ENCODE measurements around the gene LDAF1.
"Not testable (repeated sequence)": the region's sequence is repeated elsewhere in the genome, so short reads cannot be mapped to it uniquely, and the experiment has no call there.

The LDAF1 gene

GRCh38 chr16:21195330-21195729 is 36.9 kb downstream of the LDAF1 start:
- DNase-seq (ENCODE audit: low read depth), result not testable (repeated sequence)

- no peak for DNase-seq (ENCODE audit: low read depth)
These were observed 38.6 kb downstream of the LDAF1 start for GRCh38 chr16:21197112-21197511.

- DNase-seq (ENCODE audit: low read depth), result no peak
These were observed 39.1 kb downstream of the LDAF1 start for GRCh38 chr16:21197621-21198020.

GRCh38 chr16:21199607-21200218 is 41.2 kb downstream of the LDAF1 start:
- DNase-seq (ENCODE audit: low read depth), result no peak

GRCh38 chr16:21203155-21203797 is 44.8 kb downstream of the LDAF1 start:
- DNase-seq (ENCODE audit: low read depth), result no peak

- DNase-seq (ENCODE audit: low read depth), result no peak
These were observed 46.8 kb downstream of the LDAF1 start for GRCh38 chr16:21205303-21205702.

- no peak for DNase-seq (ENCODE audit: low read depth)
These were observed 48.1 kb downstream of the LDAF1 start for GRCh38 chr16:21206550-21206949.

GRCh38 chr16:21208446-21209230 is 50.2 kb downstream of the LDAF1 start:
- no peak for DNase-seq (ENCODE audit: low read depth)

- no peak for DNase-seq (ENCODE audit: low read depth)
These were observed 53.0 kb downstream of the LDAF1 start, which contains the start of gene ZP2 for GRCh38 chr16:21211486-21211885. Gene ZP2 (minus strand): TSS chr16:21211574. CDS start chr16:21211547, 27 bp downstream.

GRCh38 chr16:21214086-21214485 is 55.6 kb downstream of the LDAF1 start:
- no peak for DNase-seq (ENCODE audit: low read depth)

GRCh38 chr16:21217121-21217520 is 58.6 kb downstream of the LDAF1 start:
- no peak for DNase-seq (ENCODE audit: low read depth)

- no peak for DNase-seq (ENCODE audit: low read depth)
These were observed 59.7 kb downstream of the LDAF1 start for GRCh38 chr16:21218153-21218552.

GRCh38 chr16:21219551-21219950 is 61.1 kb downstream of the LDAF1 start:
- no peak for DNase-seq (ENCODE audit: low read depth)

GRCh38 chr16:21222495-21223337 is 64.2 kb downstream of the LDAF1 start:
- DNase-seq (ENCODE audit: low read depth), result no peak

- no peak for DNase-seq (ENCODE audit: low read depth)
These were observed 65.3 kb downstream of the LDAF1 start for GRCh38 chr16:21223787-21224186.

GRCh38 chr16:21224800-21225199 is 66.3 kb downstream of the LDAF1 start:
- no peak for DNase-seq (ENCODE audit: low read depth)

GRCh38 chr16:21226749-21227148 is 68.3 kb downstream of the LDAF1 start:
- no peak for DNase-seq (ENCODE audit: low read depth)

GRCh38 chr16:21227866-21228265 is 69.4 kb downstream of the LDAF1 start:
- DNase-seq (ENCODE audit: low read depth), result no peak

GRCh38 chr16:21228361-21228872 is 69.9 kb downstream of the LDAF1 start:
- DNase-seq (ENCODE audit: low read depth), result no peak
